Right renal cortex interstitium (tissue), 3 donors: Measurements from ENCODE around the gene DOK6. TPM values are rescaled to one million over a fixed set of nuclear protein-coding genes. Genes with fewer than 3 reads are reported as not detected.
A peak's percentile ranks its signal among the peaks of the same experiment; 100 is the strongest.

Experiments
- DNase-seq, 3 donors: peaks; one replicate each; pipeline ENCODE4 v3.0.0-alpha.2; 2013; ENCODE audit warnings: low read depth in 3 of 3, low spot score in 2 of 3
- polyA plus RNA-seq, 3 donors: library from polyadenylated mRNA; unstranded; fragments of 120-200 nt; gene quantifications; one replicate each; pipeline ENCODE4 v1.2.1, GENCODE V29; 2013; ENCODE audit not compliant: insufficient read length in 3 of 3

DOK6 gene
- polyA plus RNA-seq, 3 donors, result 20.2 to 20.7 (median 20.4) TPM

DNA sequence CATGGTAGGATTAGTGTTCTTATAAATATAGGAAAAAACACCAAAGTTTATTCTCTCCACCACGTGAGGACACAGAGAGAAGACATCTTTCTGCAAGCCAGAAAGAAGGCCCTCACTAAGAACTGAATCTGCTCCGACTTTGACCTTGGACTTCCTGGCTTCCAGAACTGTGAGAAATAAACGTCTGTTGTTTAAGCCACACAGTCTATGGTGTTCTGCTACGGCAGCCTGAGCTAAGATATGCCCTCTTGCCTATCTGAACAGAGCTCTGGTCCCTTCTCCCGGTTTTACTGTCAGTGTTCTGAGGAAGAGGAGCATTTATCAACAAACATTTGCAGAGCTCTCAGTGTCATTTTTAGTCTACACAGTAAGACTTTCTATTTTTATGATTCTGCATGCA lies 131.3 kb downstream of the DOK6 start:
- no peak for DNase-seq

DNA sequence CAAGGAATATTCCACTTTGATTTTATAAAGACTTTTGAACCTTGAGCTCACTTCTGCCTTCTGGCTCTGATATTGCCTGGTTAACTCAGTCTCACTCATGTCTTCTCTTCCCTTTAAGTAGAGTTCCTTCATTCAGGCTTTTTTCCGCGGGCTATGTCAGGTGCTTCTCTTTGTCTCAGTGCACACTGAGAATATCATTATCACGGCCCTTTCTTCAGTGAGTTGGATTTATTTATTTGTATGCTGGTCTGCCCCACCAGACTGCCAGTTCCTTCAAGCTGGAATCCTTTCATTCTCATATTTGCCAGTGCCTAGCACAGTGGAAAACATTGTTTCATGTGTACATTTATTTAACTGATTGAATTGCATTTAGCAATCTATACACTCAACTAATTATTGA lies 136.5 kb downstream of the DOK6 start:
- DNase-seq, result no peak

- DNase-seq, result no peak
Observed at GRCh38 chr18:69538849-69539248, 138.2 kb downstream of the DOK6 start.

- no peak for DNase-seq
Observed at GRCh38 chr18:69539404-69539803, 138.7 kb downstream of the DOK6 start.

DNA sequence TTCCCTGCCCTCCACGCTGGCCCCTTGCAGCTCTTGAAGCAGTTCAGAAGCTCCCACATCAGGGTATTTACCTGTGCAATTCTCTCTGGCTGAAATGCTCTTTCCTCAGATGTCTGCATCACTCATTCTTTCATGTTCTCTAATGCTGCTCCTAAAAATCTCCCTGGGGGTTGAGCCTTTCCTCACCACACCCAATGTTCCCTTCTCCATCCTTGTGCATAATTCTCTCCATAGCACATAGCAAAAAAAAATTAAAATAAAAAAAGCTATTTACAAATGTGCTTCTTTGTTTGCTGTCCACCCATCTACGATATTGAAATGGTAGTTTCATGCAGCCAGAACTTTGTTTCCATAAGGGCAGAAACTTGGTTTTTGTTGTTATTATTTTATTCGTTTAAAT lies 155.5 kb downstream of the DOK6 start:
- no peak for DNase-seq

DNA sequence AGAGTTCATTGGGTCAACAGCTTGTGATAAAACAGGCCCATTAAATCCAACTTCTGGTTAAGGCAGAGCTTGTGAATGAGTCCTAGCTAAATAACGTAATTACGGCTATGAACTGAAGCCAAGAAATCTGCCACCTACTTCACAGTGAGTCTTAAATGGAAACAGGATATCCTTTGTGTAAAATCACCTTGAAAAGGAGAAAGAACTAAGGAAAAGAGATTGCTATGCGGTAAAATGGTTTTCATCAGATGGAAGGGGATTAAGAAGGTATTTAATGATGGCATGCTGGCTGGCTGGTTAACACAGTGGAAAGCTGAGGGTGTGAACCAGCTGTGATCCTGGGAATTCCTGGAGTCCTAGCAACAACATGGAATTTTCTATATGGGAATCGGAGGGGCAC lies 156.6 kb downstream of the DOK6 start:
- peak in 1 of 3 donors; percentile 12 for DNase-seq

GRCh38 chr18:69558052-69558451 lies 157.4 kb downstream of the DOK6 start:
- DNase-seq, result no peak

DNA sequence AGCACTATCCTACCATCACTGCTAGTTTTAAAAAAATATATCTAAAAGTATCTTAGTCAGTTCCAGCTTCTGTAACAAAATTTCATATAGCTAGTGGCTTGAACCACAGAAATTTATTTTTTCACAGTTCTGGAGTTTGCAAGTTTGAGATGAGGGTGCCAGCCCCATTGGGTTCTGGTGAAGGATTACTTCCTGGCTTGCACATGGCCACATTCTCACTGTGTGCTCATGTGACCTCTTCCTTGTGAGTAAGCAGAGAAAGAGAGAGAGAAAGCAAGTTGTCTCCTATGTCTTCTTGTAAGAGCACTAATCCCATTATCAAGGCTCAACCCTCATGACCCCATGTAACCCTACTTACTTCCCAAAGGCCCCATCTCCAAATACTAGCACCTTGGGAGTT lies 158.9 kb downstream of the DOK6 start:
- no peak for DNase-seq

GRCh38 chr18:69564602-69565001 lies 163.9 kb downstream of the DOK6 start:
- DNase-seq, result no peak

- DNase-seq, result no peak
Observed at GRCh38 chr18:69567813-69568488, 167.3 kb downstream of the DOK6 start.

DNA sequence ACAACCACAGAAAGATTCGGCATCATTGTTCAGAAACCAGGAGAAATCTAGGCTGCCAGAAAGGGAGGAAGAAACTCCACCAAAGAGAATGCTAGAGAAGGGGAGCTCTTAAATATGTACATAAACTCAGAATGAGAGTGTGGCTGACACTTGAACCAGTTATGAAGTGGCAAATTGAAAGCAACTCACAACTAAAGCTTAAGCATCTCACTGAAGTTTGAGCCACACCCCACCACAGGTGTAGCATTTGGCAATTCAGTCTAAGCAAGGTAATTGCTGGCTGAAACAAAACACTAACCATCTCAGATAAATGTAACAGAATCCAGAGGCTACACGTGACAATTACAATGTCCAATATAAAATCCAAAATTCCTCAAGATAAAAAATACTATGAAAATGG lies 168.4 kb downstream of the DOK6 start:
- no peak for DNase-seq

DNA sequence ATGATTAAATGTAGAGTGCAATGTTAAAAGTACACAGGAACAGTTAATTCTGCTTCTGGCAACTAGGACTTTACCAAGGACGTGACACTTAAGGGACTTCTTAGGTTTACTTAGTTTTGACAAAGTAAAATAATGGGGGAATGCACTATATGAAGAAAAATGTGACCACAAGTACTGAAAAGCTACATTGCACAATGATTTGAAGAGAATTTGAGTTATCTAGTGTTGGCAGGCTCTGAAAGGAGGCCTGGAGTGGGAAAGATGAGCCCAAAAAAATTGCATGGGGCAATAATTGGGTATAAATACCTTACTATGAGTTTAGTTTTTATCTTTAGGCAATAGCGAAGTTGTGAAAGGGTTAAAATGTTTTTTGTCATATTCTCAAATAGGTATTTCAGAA lies 173.7 kb downstream of the DOK6 start:
- DNase-seq, result no peak

DNA sequence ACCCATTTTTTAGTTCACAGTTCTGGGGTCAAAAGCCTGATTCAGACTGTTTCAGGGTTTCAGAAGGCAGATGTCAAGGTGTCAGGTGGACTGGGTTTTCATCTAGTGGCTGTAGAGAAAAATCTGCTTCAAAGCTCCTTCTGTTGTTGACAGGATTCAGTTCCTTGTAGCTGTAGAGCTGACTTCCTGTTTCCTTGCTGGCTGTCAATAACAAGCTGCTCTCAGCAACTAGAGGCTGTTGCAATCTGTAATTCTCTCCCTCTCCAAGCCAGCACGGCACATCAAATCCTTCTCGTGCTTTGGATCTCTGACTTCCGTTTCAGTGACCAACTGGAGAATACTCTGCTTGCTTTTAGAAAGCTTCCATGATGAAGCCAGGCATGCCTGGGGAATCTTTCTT lies 179.4 kb downstream of the DOK6 start:
- no peak for DNase-seq

DNA sequence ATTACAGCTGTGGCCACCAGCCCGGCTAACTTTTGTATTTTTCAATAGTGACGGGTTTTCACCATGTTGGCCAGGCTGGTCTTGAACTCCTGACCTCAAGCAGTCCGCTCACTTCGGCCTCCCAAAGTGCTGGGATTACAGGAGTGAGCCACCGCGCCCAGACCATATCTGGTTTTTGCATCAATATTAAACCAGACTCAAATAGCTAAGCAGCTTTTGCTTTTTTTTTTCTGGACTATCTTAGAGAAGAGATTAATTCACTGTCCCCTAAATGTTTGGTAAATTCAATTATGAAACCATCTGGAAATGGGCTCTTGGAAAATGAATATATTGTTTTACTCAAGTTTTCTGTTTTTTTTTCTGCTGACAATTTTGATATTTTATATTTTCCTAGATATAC lies 183.7 kb downstream of the DOK6 start:
- no peak for DNase-seq

DNA sequence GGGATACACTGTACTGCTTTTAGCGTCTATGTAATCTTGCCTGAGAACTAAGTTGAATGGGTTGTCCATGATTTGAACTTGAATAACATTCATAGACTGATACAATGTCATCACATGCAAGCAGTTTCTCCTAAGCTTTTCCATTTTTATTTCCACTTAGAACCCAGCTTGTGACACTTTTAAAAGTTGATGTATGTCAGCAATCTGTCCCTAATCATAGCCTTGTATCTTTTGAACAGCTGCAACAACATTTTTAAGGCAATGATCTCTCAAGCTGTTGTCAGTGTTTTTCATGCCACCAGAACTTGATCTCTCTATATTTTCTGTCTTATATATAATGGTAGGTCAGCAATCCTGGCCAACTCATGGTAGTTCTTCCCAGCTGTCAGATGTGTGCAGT lies 185.0 kb downstream of the DOK6 start:
- peak in 1 of 3 donors; percentile 6 for DNase-seq

- no peak for DNase-seq
Observed at GRCh38 chr18:69586537-69586936, 185.8 kb downstream of the DOK6 start.

- no peak for DNase-seq
Observed at GRCh38 chr18:69588301-69588700, 187.6 kb downstream of the DOK6 start.

- DNase-seq, result no peak
Observed at GRCh38 chr18:69590150-69590549, 189.5 kb downstream of the DOK6 start.

- DNase-seq, result no peak
Observed at GRCh38 chr18:69596345-69596744, 195.7 kb downstream of the DOK6 start.

- no peak for DNase-seq
Observed at GRCh38 chr18:69597561-69597960, 196.9 kb downstream of the DOK6 start.

DNA sequence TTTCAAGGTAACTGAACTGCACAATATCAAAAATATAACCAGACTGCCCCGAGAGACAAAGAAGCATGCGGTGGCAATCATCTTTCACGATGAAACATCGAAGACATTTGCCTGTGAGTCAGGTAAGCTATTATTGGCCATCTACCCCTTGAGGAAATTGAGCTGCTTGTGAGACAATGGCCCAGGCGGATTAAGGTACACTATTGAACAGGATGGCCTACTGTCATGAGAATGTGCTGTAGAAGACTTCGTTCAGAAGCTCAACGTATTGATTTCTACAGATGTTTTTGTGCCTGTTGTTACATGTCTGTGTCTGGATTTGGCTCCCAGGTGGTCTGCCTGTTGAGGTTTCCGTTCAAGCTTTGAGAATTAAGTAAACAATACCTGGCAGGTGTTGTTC lies 198.7 kb downstream of the DOK6 start:
- no peak for DNase-seq

DNA sequence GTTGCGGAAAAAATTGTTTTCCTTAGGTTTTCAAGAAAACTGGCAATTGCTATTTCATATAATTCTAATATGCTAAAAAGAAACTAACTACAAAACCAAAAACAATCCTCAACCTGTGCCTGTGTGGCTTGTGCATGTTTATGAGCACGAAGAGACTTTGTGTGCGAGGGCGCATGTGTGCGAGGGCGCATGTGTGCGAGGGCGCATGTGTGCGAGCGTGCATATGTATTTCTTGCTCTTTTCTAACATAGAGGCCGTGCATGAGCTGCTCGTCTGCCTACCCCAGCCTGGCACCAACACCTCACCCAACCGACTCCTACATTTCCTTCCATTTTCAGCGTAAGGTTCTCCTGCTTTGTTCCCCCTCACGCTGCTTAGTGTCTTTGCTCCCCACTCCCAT lies 211.6 kb downstream of the DOK6 start:
- DNase-seq, result no peak

DNA sequence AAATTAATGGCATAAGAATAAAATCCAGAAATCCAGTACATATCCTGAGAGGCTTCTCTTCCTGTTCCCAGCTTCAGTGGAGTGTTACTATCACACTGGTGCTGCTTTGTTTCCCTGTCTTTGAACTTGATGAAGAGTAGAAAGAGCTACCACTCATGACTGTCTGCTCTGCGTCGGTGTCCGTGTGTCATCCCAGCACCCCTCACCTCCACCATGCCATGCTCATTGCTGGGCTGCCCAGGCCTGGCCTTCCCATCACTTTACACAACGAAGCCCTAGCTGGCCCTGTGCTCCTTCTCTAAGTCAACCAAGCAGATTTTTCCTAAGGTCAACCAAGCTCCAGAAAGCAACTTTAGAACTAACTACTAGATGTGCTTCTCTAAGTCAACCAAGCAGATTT lies 215.4 kb downstream of the DOK6 start:
- no peak for DNase-seq
